HepG2 (cell line): ENCODE measurements around the gene PRADC1. TPM values are rescaled to one million over a fixed set of nuclear protein-coding genes. Genes with fewer than 3 reads are reported as not detected.

Experiments
- ARNT2 ChIP-seq: sonication (generic); formaldehyde crosslinking; IDR thresholded peaks from 2 replicates; pipeline ENCODE4 v1.8.0; 2022; ENCODE audit warnings: mild to moderate bottlenecking, low read depth, missing genetic modification reagents, moderate library complexity
- CCDC6 ChIP-seq: sonication (generic); formaldehyde crosslinking; IDR thresholded peaks from 2 replicates; pipeline ENCODE4 v1.8.1; 2022; ENCODE audit warnings: mild to moderate bottlenecking, missing genetic modification reagents, moderate library complexity
- DNMT3B ChIP-seq: conservative IDR thresholded peaks from 2 replicates; pipeline ENCODE4 v1.6.1; 2016; ENCODE audit warnings: missing biosample characterization, control low read depth
- FLYWCH1 ChIP-seq: sonication (generic); formaldehyde crosslinking; IDR thresholded peaks from 2 replicates; pipeline ENCODE4 v1.8.1; 2023; ENCODE audit warnings: mild to moderate bottlenecking, missing genetic modification reagents
- GLI4 ChIP-seq: sonication (generic); formaldehyde crosslinking; IDR thresholded peaks from 2 replicates; pipeline ENCODE4 v1.5.1; 2020; ENCODE audit warnings: missing genetic modification reagents, mild to moderate bottlenecking, moderate library complexity, borderline replicate concordance
- GPN1 ChIP-seq: sonication (generic); formaldehyde crosslinking; IDR thresholded peaks from 2 replicates; pipeline ENCODE4 v1.5.1; 2020; ENCODE audit warnings: missing genetic modification reagents, borderline replicate concordance
- HNRNPK ChIP-seq: fragments of 200-400 bp; formaldehyde crosslinking; IDR thresholded peaks from 2 replicates; pipeline ENCODE4 v1.6.1; 2018; ENCODE audit warnings: low read length, low read depth, moderate library complexity, mild to moderate bottlenecking; ENCODE audit not compliant: poor library complexity, severe bottlenecking
- JDP2 ChIP-seq: sonication (generic); formaldehyde crosslinking; IDR thresholded peaks from 2 replicates; pipeline ENCODE4 v1.8.1; 2022; ENCODE audit warnings: missing genetic modification reagents, borderline replicate concordance
- KDM1A ChIP-seq: IDR thresholded peaks from 2 replicates; pipeline ENCODE4 v1.6.1; 2016; ENCODE audit warnings: missing compliant biosample characterization
- KMT2A ChIP-seq: sonication (generic); formaldehyde crosslinking; IDR thresholded peaks from 2 replicates; pipeline ENCODE4 v1.4.0; 2020; ENCODE audit warnings: missing genetic modification reagents
- MLLT10 ChIP-seq: sonication (generic); formaldehyde crosslinking; IDR thresholded peaks from 2 replicates; pipeline ENCODE4 v1.4.0; 2020; ENCODE audit warnings: missing genetic modification reagents
- NCOA1 ChIP-seq: sonication (generic); formaldehyde crosslinking; IDR thresholded peaks from 2 replicates; pipeline ENCODE4 v1.9.0; 2021; ENCODE audit warnings: missing genetic modification reagents
- NFRKB ChIP-seq: fragments of 450-650 bp; IDR thresholded peaks from 2 replicates; pipeline ENCODE4 v1.6.1; 2017
- PHF5A ChIP-seq: IDR thresholded peaks from one replicate; pipeline ENCODE4 v1.6.1; 2018; ENCODE audit warnings: low read depth, missing genetic modification reagents; ENCODE audit not compliant: unreplicated experiment
- PPARG ChIP-seq: conservative IDR thresholded peaks from 2 replicates; pipeline ENCODE4 v1.6.1; 2016; ENCODE audit warnings: missing biosample characterization, missing genetic modification reagents
- RFXANK ChIP-seq: IDR thresholded peaks from 2 replicates; pipeline ENCODE4 v1.6.1; 2016
- SIX4 ChIP-seq: sonication (generic); formaldehyde crosslinking; IDR thresholded peaks from 2 replicates; pipeline ENCODE4 v1.4.0; 2020; ENCODE audit warnings: missing genetic modification reagents
- SSRP1 ChIP-seq: IDR thresholded peaks from 2 replicates; pipeline ENCODE4 v1.6.1; 2016; ENCODE audit warnings: control low read depth
- ZBTB7B ChIP-seq: sonication (generic); formaldehyde crosslinking; IDR thresholded peaks from 2 replicates; pipeline ENCODE4 v1.4.0; 2020; ENCODE audit warnings: missing genetic modification reagents
- ZNF337 ChIP-seq: sonication (generic); formaldehyde crosslinking; IDR thresholded peaks from 2 replicates; pipeline ENCODE4 v1.5.1; 2020; ENCODE audit warnings: missing genetic modification reagents, low read depth, mild to moderate bottlenecking, borderline replicate concordance
- ZNF546 ChIP-seq: sonication (generic); formaldehyde crosslinking; conservative IDR thresholded peaks from 2 replicates; pipeline ENCODE4 v1.8.1; 2023; ENCODE audit warnings: mild to moderate bottlenecking, missing genetic modification reagents
- ZNF670 ChIP-seq: sonication (generic); formaldehyde crosslinking; IDR thresholded peaks from 2 replicates; pipeline ENCODE4 v1.8.0; 2022; ENCODE audit warnings: mild to moderate bottlenecking, missing genetic modification reagents, borderline replicate concordance
- polyA plus RNA-seq, 8 experiments: library from polyadenylated mRNA; depleted of rRNA in 3 of 8; stranded (reverse) in 7 of 8; unstranded in 1 of 8; fragments of >200 nt; fragmentation: Illumina TruSeq in 4 of 8; extraction: Trizol in 4 of 8; gene quantifications; 2 replicates each; pipeline versions ENCODE4 v1.2.1 to v1.2.3, GENCODE V29; 2011 to 2016; ENCODE audit warnings: low read depth in 4 of 8, missing spikeins in 1 of 8, mixed read lengths in 1 of 8; ENCODE audit not compliant: insufficient read depth in 1 of 8
- total RNA-seq, 5 experiments: library from RNA; depleted of rRNA; stranded (reverse); fragments of >200 nt; fragmentation: Illumina TruSeq; extraction: Trizol; gene quantifications; 2 replicates each; pipeline ENCODE4 v1.2.3, GENCODE V29; 2016; ENCODE audit warnings: low read depth in 1 of 5
- TF ChIP-seq, protein P1 (sequence below): sonication (generic); formaldehyde crosslinking; IDR thresholded peaks from 2 replicates; pipeline ENCODE4 v1.9.0; 2022; ENCODE audit warnings: missing genetic modification reagents, mild to moderate bottlenecking, borderline replicate concordance
- TF ChIP-seq, protein P2 (sequence below): sonication (generic); formaldehyde crosslinking; conservative IDR thresholded peaks from 2 replicates; pipeline ENCODE4 v1.4.0; 2020; ENCODE audit warnings: missing genetic modification reagents
- TF ChIP-seq, protein P3 (sequence below): sonication (generic); formaldehyde crosslinking; IDR thresholded peaks from 2 replicates; pipeline ENCODE4 v1.5.0; 2020; ENCODE audit warnings: missing genetic modification reagents
- TF ChIP-seq, protein P4 (sequence below): sonication (generic); formaldehyde crosslinking; IDR thresholded peaks from 2 replicates; pipeline ENCODE4 v1.8.1; 2023; ENCODE audit warnings: mild to moderate bottlenecking, missing genetic modification reagents

Gene PRADC1
- total and polyA plus RNA-seq, 2 of the 13 experiments (the other 11 are each of a cell fraction or from before 2014, with no cell fraction given): 12.1 to 37.2 TPM

DNA sequence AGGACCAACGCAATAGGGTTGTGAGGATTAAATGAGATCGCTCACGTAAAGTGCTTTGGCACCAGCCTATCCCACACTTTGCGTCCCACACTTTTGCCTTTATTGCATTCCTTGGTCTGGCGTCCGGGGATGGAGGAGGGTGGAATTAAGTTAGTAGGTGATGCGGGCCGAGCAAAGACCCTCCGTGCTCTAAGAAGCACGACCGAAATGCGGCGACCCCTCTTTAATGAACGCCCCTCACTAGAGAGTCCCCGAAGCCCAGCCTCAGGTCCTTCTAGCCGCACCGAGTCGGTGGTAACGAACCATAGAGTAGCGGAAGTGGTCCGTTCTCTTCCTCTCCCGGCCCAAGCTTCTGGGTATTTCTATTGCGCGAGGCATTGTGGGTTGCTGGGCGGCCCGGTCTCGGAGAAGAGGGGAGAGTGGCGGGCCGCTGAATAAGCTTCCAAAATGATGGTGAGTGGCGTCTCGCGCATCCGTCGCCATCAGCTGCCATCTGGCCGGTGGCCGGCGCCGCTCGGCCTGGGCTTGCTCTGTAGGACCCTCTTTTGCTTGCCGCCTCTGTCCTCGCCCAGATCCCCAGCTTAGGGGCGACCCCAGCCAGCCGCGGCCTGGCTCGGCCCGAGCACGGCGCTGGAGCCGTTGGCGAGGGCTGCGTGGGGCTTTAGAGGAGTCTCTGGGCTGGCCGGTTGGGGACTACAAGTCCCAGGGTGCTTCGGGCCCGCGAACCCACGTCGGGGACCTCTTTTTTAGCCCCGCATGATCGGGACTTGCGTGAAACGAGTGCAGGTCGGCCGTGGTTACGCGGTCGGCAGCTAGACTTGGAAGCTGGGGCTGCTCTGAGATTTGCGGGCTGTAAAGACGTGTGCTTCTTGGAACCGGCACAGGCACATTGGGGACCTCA is 1.1 kb upstream of the PRADC1 start, which contains the start of gene CCT7 (continued):
- TF ChIP-seq, protein P1, sequence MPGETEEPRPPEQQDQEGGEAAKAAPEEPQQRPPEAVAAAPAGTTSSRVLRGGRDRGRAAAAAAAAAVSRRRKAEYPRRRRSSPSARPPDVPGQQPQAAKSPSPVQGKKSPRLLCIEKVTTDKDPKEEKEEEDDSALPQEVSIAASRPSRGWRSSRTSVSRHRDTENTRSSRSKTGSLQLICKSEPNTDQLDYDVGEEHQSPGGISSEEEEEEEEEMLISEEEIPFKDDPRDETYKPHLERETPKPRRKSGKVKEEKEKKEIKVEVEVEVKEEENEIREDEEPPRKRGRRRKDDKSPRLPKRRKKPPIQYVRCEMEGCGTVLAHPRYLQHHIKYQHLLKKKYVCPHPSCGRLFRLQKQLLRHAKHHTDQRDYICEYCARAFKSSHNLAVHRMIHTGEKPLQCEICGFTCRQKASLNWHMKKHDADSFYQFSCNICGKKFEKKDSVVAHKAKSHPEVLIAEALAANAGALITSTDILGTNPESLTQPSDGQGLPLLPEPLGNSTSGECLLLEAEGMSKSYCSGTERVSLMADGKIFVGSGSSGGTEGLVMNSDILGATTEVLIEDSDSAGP (CRISPR knock-in tag): peak; percentile 87
- TF ChIP-seq FLYWCH1 (CRISPR knock-in tag) (no peak), PHF5A (CRISPR knock-in tag) (no peak), ZNF546 (peak; percentile 58; the same call in 1 of the 2 replicates), SIX4 (CRISPR knock-in tag) (peak; percentile 18; the same call in 1 of the 2 replicates), ZNF670 (CRISPR knock-in tag) (no peak; the same call in none of the 2 replicates), KDM1A (CRISPR knock-in tag) (no peak), NCOA1 (CRISPR knock-in tag) (no peak), DNMT3B (peak; percentile 81; the same call in 1 of the 2 replicates), ZBTB7B (CRISPR knock-in tag) (peak; percentile 89), CCDC6 (CRISPR knock-in tag) (peak; percentile 80; the same call in 1 of the 2 replicates), GPN1 (CRISPR knock-in tag) (peak; percentile 67; the same call in 1 of the 2 replicates), NFRKB (no peak), KMT2A (peak; percentile 95), HNRNPK (no peak), ARNT2 (CRISPR knock-in tag) (no peak), GLI4 (CRISPR knock-in tag) (peak; percentile 75; the same call in 1 of the 2 replicates), JDP2 (CRISPR knock-in tag) (no peak), ZNF337 (CRISPR knock-in tag) (peak; percentile 51; the same call in 1 of the 2 replicates), RFXANK (CRISPR knock-in tag) (no peak), PPARG (CRISPR knock-in tag) (no peak), MLLT10 (CRISPR knock-in tag) (no peak), SSRP1 (CRISPR knock-in tag) (no peak)
- TF ChIP-seq, protein P2, sequence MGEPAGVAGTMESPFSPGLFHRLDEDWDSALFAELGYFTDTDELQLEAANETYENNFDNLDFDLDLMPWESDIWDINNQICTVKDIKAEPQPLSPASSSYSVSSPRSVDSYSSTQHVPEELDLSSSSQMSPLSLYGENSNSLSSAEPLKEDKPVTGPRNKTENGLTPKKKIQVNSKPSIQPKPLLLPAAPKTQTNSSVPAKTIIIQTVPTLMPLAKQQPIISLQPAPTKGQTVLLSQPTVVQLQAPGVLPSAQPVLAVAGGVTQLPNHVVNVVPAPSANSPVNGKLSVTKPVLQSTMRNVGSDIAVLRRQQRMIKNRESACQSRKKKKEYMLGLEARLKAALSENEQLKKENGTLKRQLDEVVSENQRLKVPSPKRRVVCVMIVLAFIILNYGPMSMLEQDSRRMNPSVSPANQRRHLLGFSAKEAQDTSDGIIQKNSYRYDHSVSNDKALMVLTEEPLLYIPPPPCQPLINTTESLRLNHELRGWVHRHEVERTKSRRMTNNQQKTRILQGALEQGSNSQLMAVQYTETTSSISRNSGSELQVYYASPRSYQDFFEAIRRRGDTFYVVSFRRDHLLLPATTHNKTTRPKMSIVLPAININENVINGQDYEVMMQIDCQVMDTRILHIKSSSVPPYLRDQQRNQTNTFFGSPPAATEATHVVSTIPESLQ (CRISPR knock-in tag): no peak
- TF ChIP-seq, protein P3, sequence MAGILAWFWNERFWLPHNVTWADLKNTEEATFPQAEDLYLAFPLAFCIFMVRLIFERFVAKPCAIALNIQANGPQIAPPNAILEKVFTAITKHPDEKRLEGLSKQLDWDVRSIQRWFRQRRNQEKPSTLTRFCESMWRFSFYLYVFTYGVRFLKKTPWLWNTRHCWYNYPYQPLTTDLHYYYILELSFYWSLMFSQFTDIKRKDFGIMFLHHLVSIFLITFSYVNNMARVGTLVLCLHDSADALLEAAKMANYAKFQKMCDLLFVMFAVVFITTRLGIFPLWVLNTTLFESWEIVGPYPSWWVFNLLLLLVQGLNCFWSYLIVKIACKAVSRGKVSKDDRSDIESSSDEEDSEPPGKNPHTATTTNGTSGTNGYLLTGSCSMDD (CRISPR knock-in tag): no peak
- TF ChIP-seq, protein P4, sequence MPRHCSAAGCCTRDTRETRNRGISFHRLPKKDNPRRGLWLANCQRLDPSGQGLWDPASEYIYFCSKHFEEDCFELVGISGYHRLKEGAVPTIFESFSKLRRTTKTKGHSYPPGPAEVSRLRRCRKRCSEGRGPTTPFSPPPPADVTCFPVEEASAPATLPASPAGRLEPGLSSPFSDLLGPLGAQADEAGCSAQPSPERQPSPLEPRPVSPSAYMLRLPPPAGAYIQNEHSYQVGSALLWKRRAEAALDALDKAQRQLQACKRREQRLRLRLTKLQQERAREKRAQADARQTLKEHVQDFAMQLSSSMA: no peak; the same call in 1 of the 2 replicates
